GM12891 (cell line): ENCODE measurements around the gene CEACAM19.

Experiments
- POLR2A ChIP-seq: IDR thresholded peaks from 2 replicates; pipeline ENCODE4 v1.6.1; 2011; ENCODE audit warnings: low read depth, low read length, control low read depth
- POLR2AphosphoS5 ChIP-seq: IDR thresholded peaks from 2 replicates; pipeline ENCODE4 v1.6.1; 2011; ENCODE audit warnings: low read depth, low read length, control low read depth
- SPI1 ChIP-seq: IDR thresholded peaks from 2 replicates; pipeline ENCODE4 v1.6.1; 2011; ENCODE audit warnings: low read depth, low read length, control low read depth
- TAF1 ChIP-seq: IDR thresholded peaks from 2 replicates; pipeline ENCODE4 v1.6.1; 2011; ENCODE audit warnings: low read depth, low read length, control low read depth

GRCh38 chr19:44673510-44673909 lies 2.2 kb downstream of the CEACAM19 start:
- TF ChIP-seq POLR2AphosphoS5 (no peak), POLR2A (no peak), TAF1 (no peak), SPI1 (no peak)
